ENCODE measurements around the gene HPD.

DNA sequence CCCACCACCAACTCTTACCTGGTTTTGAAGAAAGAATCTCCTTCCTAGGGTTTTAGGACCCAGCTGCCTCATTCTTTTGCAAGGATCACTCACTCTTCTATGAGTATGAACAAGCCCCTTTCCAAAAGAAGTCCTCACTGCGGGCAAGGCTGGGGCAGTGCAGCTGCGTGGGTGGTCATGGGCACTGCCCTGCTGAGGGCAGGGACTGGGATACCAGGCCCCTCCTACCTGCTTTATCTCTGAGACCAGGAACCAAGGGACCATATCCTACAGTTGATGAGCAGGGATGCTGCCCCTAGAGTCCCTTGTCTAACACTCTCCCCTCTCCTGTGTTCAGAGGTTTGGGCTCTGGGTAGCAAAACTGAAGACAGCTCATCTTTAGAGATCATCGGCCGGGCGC is 20.5 kb downstream of the HPD start:
- TF ChIP-seq, protein P1, sequence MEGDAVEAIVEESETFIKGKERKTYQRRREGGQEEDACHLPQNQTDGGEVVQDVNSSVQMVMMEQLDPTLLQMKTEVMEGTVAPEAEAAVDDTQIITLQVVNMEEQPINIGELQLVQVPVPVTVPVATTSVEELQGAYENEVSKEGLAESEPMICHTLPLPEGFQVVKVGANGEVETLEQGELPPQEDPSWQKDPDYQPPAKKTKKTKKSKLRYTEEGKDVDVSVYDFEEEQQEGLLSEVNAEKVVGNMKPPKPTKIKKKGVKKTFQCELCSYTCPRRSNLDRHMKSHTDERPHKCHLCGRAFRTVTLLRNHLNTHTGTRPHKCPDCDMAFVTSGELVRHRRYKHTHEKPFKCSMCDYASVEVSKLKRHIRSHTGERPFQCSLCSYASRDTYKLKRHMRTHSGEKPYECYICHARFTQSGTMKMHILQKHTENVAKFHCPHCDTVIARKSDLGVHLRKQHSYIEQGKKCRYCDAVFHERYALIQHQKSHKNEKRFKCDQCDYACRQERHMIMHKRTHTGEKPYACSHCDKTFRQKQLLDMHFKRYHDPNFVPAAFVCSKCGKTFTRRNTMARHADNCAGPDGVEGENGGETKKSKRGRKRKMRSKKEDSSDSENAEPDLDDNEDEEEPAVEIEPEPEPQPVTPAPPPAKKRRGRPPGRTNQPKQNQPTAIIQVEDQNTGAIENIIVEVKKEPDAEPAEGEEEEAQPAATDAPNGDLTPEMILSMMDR (IDR thresholded peaks at IDR 0.05), result no peak
- TF ChIP-seq POLR2A (IDR thresholded peaks at IDR 0.05), result no peak

Data from prostate gland (tissue), 2 donors.